Parathyroid adenoma (tissue), 2 donors: ENCODE data around the gene GCG.

Experiments used
- H2AFZ ChIP-seq: fragments of 300-600 bp; sonication (generic); one replicate; pipeline ENCODE4 v1.7.0; 2017; ENCODE audit warnings: antibody characterized with exemption, mild to moderate bottlenecking
- H3K27ac ChIP-seq: fragments of 300-600 bp; sonication (generic); one replicate; pipeline ENCODE4 v1.7.0; 2017
- H3K27me3 ChIP-seq: fragments of 300-600 bp; sonication (generic); one replicate; pipeline ENCODE4 v1.7.0; 2017; ENCODE audit warnings: low read length; ENCODE audit not compliant: control insufficient read depth, insufficient read depth
- H3K36me3 ChIP-seq: fragments of 300-600 bp; sonication (generic); one replicate; pipeline ENCODE4 v1.7.0; 2017; ENCODE audit warnings: low read length; ENCODE audit not compliant: control insufficient read depth, insufficient read depth
- H3K4me1 ChIP-seq: fragments of 300-600 bp; sonication (generic); one replicate; pipeline ENCODE4 v1.7.0; 2017; ENCODE audit warnings: control low read depth
- H3K4me2 ChIP-seq: fragments of 300-600 bp; sonication (generic); one replicate; pipeline ENCODE4 v1.7.0; 2017; ENCODE audit warnings: low read length
- H3K4me3 ChIP-seq: fragments of 300-600 bp; sonication (generic); one replicate; pipeline ENCODE4 v1.7.0; 2017; ENCODE audit warnings: low read depth, low read length
- H3K79me2 ChIP-seq: fragments of 300-600 bp; sonication (generic); one replicate; pipeline ENCODE4 v1.7.0; 2017; ENCODE audit warnings: control low read depth
- H3K9ac ChIP-seq: fragments of 300-600 bp; sonication (generic); one replicate; pipeline ENCODE4 v1.7.0; 2017; ENCODE audit warnings: mild to moderate bottlenecking
- H3K9me3 ChIP-seq: fragments of 300-600 bp; sonication (generic); one replicate; pipeline ENCODE4 v1.7.0; 2017; ENCODE audit warnings: low read length; ENCODE audit not compliant: control insufficient read depth
- TF ChIP-seq, protein P1 (sequence below): fragments of 300-600 bp; sonication (generic); IDR thresholded peaks from one replicate; pipeline ENCODE4 v1.7.0; 2017; ENCODE audit warnings: antibody characterized with exemption, mild to moderate bottlenecking
- donor health status: primary hyperparathyroidism.

Gene GCG

DNA sequence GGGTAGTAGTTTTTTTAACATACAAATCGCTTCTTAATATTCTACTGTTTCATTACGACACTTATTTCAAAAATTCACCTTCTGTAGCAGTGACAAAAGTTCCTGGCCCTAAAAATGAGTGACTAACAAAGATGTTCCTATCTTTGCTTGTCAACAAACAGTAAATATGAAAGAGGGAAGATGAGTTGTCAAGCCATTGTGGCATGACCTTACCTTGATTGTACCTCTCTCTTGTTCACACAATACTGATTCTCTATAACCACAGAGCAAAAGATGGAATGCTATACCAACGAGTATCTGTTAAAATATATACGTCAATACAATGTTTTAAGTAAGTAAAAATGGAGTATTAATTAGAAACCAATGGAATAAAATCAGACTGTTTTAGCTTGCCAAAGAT is 14.7 kb upstream of the GCG start:
- no peaks in the 10 kb centered on the region for H3K79me2 ChIP-seq
- H3K9me3 ChIP-seq: no peaks in the 10 kb centered on the region
- H3K9ac ChIP-seq: no peak overlapping the region
- H3K4me3 ChIP-seq: no peak overlapping the region
- H3K27me3 ChIP-seq: no peaks in the 10 kb centered on the region
- no peaks in the 10 kb centered on the region for H3K36me3 ChIP-seq
- TF ChIP-seq, protein P1, sequence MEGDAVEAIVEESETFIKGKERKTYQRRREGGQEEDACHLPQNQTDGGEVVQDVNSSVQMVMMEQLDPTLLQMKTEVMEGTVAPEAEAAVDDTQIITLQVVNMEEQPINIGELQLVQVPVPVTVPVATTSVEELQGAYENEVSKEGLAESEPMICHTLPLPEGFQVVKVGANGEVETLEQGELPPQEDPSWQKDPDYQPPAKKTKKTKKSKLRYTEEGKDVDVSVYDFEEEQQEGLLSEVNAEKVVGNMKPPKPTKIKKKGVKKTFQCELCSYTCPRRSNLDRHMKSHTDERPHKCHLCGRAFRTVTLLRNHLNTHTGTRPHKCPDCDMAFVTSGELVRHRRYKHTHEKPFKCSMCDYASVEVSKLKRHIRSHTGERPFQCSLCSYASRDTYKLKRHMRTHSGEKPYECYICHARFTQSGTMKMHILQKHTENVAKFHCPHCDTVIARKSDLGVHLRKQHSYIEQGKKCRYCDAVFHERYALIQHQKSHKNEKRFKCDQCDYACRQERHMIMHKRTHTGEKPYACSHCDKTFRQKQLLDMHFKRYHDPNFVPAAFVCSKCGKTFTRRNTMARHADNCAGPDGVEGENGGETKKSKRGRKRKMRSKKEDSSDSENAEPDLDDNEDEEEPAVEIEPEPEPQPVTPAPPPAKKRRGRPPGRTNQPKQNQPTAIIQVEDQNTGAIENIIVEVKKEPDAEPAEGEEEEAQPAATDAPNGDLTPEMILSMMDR: no peak
- no peak overlapping the region for H2AFZ ChIP-seq
- H3K4me2 ChIP-seq: no peak overlapping the region
- no peaks in the 10 kb centered on the region for H3K4me1 ChIP-seq
- no peak overlapping the region for H3K27ac ChIP-seq

GRCh38 chr2:162166174-162166573 is 14.1 kb upstream of the GCG start:
- Histone ChIP-seq H3K4me2 (no peak overlapping the region), H2AFZ (no peak overlapping the region), H3K36me3 (no peaks in the 10 kb centered on the region), H3K9me3 (no peaks in the 10 kb centered on the region), H3K4me1 (no peaks in the 10 kb centered on the region), H3K79me2 (no peaks in the 10 kb centered on the region), H3K4me3 (no peak overlapping the region), H3K9ac (no peak overlapping the region), H3K27me3 (no peaks in the 10 kb centered on the region), H3K27ac (no peak overlapping the region)
- TF ChIP-seq, protein P1: no peak

GRCh38 chr2:162164802-162165201 is 12.8 kb upstream of the GCG start:
- Histone ChIP-seq H3K36me3 (no peaks in the 10 kb centered on the region), H3K4me2 (no peak overlapping the region), H3K27me3 (no peaks in the 10 kb centered on the region), H3K9me3 (no peaks in the 10 kb centered on the region), H3K4me1 (no peaks in the 10 kb centered on the region), H3K27ac (no peak overlapping the region), H3K4me3 (no peak overlapping the region), H3K9ac (no peak overlapping the region), H2AFZ (no peak overlapping the region), H3K79me2 (no peaks in the 10 kb centered on the region)
- TF ChIP-seq, protein P1: no peak

DNA sequence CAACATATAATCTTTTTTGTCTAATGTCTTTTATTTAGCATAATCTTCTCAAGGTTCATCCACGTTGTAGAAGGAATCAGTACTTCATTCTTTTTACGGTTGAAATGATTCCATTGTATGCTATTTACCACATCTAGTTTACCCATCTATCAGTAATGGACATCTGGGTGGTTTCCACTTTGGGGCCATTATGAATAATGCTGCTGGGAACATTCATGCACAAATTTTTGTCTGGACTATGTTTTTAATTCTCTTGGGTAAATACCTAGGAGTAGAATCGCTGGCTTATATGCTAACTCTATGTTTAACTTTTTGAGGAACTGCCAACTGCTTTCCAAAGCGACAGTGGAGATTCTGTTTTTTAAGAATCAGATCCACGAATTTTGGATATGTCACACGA is 7.4 kb upstream of the GCG start:
- Histone ChIP-seq H3K9ac (no peak overlapping the region), H3K4me1 (no peaks in the 10 kb centered on the region), H3K36me3 (no peaks in the 10 kb centered on the region), H3K79me2 (no peaks in the 10 kb centered on the region), H3K27ac (no peak overlapping the region), H3K27me3 (no peaks in the 10 kb centered on the region), H3K9me3 (no peaks in the 10 kb centered on the region), H3K4me3 (no peak overlapping the region), H2AFZ (no peak overlapping the region), H3K4me2 (no peak overlapping the region)
- TF ChIP-seq, protein P1: no peak

GRCh38 chr2:162156149-162156548 is 4.1 kb upstream of the GCG start:
- Histone ChIP-seq H3K27me3 (no peaks in the 10 kb centered on the region), H2AFZ (no peak overlapping the region), H3K36me3 (no peaks in the 10 kb centered on the region)

More at GRCh38 chr2:162156149-162156548, 4.1 kb upstream of the GCG start:
- H3K9me3 ChIP-seq: no peaks in the 10 kb centered on the region
- H3K4me3 ChIP-seq: no peak overlapping the region
- H3K9ac ChIP-seq: no peak overlapping the region
- H3K79me2 ChIP-seq: no peaks in the 10 kb centered on the region
- H3K27ac ChIP-seq: no peak overlapping the region
- TF ChIP-seq, protein P1: no peak
- peaks cover 5% of the 10 kb centered on the region for H3K4me1 ChIP-seq
- no peak overlapping the region for H3K4me2 ChIP-seq
